Panc1 (cell line): Measurements from ENCODE around the gene SEC22C. TPM values are rescaled to one million over a fixed set of nuclear protein-coding genes. Genes with fewer than 3 reads are reported as not detected.

ENCODE experiments used
- ATAC-seq: fragments of 200-7000 bp; cut with Tn5 transposase; 2 replicates; pipeline ENCODE4 v1.9.1; 2020; ENCODE audit warnings: mild to moderate bottlenecking, moderate library complexity
- BruUV-seq: library from RNA; stranded (reverse); fragments of 400-500 nt; replicated peaks from 2 replicates; lab custom pipeline; 2021; lab: Mats Ljungman, UMichigan
- CTCF ChIA-PET: fragments of 300-600 bp; sonication (Branson Sonifier 250); formaldehyde crosslinking; loops from one replicate; lab custom pipeline; 2022; ENCODE audit warnings: antibody characterized with exemption; lab: Charles Lee
- POLR2A ChIA-PET: fragments of 300-600 bp; sonication (Branson Sonifier 250); formaldehyde crosslinking; loops from one replicate; lab custom pipeline; 2022; ENCODE audit warnings: antibody characterized with exemption; lab: Charles Lee
- DNase-seq: peaks from one replicate; pipeline ENCODE4 v3.0.0-alpha.2; 2010; ENCODE audit warnings: low read depth, low spot score
- H3K27ac ChIP-seq: 2 replicates; pipeline ENCODE4 v1.5.1; 2011; ENCODE audit warnings: mild to moderate bottlenecking, low read length, inconsistent platforms
- H3K27me3 ChIP-seq: fragments of 200-500 bp; sonication (Bioruptor generic); 2 replicates; pipeline ENCODE4 v1.6.0; 2014; ENCODE audit warnings: low read length, inconsistent platforms; ENCODE audit not compliant: control insufficient read depth, insufficient read depth
- H3K36me3 ChIP-seq: fragments of 200-500 bp; sonication (Bioruptor generic); 2 replicates; pipeline ENCODE4 v1.5.1; 2014; ENCODE audit warnings: inconsistent platforms, mild to moderate bottlenecking, low read length, moderate library complexity; ENCODE audit not compliant: control insufficient read depth, insufficient read depth
- H3K4me1 ChIP-seq: 2 replicates; pipeline ENCODE4 v1.5.1; 2011; ENCODE audit warnings: inconsistent platforms, mild to moderate bottlenecking, low read length, moderate library complexity; ENCODE audit not compliant: control insufficient read depth, insufficient read depth
- H3K4me3 ChIP-seq, 2 experiments: 2 replicates each; pipeline ENCODE4 v1.5.1; 2011 to 2012; ENCODE audit warnings: low read depth in 2 of 2, low read length in 2 of 2, mild to moderate bottlenecking in 2 of 2, inconsistent platforms in 1 of 2, moderate library complexity in 1 of 2
- H3K9me3 ChIP-seq: fragments of 200-500 bp; sonication (Bioruptor generic); 2 replicates; pipeline ENCODE4 v1.5.1; 2014; ENCODE audit warnings: low read depth, mild to moderate bottlenecking, inconsistent platforms, low read length, moderate library complexity; ENCODE audit not compliant: control insufficient read depth, insufficient read depth
- CTCF ChIP-seq: fragments of 450-650 bp; IDR thresholded peaks from 2 replicates; pipeline ENCODE4 v1.5.1; 2017; ENCODE audit warnings: mild to moderate bottlenecking
- POLR2AphosphoS5 ChIP-seq: IDR thresholded peaks from 2 replicates; pipeline ENCODE4 v1.6.1; 2012; ENCODE audit warnings: mild to moderate bottlenecking, low read depth, low read length, moderate library complexity
- REST ChIP-seq, 2 experiments: IDR thresholded peaks; 2 replicates each; pipeline ENCODE4 v1.6.1; 2011 to 2012; ENCODE audit warnings: low read depth in 2 of 2, control low read depth in 1 of 2, low read length in 1 of 2, mild to moderate bottlenecking in 1 of 2, moderate library complexity in 1 of 2; ENCODE audit not compliant: insufficient read depth in 1 of 2
- SIN3A ChIP-seq: IDR thresholded peaks from 2 replicates; pipeline ENCODE4 v1.6.1; 2012; ENCODE audit warnings: low read depth, mild to moderate bottlenecking, low read length, moderate library complexity, borderline replicate concordance; ENCODE audit not compliant: insufficient read depth
- TCF7L2 ChIP-seq: IDR thresholded peaks from 2 replicates; pipeline ENCODE4 v1.6.1; 2011; ENCODE audit warnings: mild to moderate bottlenecking, low read depth, low read length, inconsistent platforms
- in situ Hi-C: cut with HindIII; loops from 2 replicates; pipeline ENCODE4 v1.10.0; 2016; ENCODE audit warnings: low sequenced_read_pairs, low pct_unique_long_range_greater_than_20kb
- intact Hi-C: fragments of 100-400 bp; cut with micrococcal nuclease; formaldehyde crosslinking; loops from one replicate; pipeline ENCODE4 v1.10.0; 2022; ENCODE audit not compliant: unreplicated experiment
- total RNA-seq: library from RNA; stranded (reverse); gene quantifications from one replicate; pipeline ENCODE4 v1.2.1, GENCODE V29; 2021; ENCODE audit not compliant: unreplicated experiment

SEC22C gene
- total RNA-seq, 1 experiment from 2014 or later, result 45.9 TPM

DNA sequence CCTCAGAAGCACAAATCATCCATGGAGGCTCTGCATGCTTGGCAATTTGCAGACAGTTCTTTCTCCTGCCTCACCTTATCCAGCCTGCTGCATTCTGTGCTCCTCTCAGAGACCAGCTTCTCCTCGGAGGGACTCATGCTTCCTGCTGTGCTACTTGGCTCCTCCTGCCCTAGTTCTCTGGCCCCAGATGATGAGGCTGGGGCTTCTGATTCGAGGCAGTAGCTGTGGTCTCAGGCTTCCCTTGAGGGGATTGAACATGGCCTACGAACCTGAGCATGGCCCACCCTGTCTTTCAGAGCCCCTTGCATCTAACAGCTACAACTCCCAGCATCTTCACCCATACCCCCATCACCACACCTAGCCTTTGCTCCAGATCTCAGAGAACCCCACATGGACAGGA lies 72.7 kb downstream of the SEC22C start:
- TF ChIP-seq SIN3A, result no peak
- no peaks in the 10 kb centered on the region for H3K4me1 ChIP-seq
- ChIA-PET POLR2A (no interaction called here), CTCF (no interaction called here)
- in situ Hi-C loops, result no loop called here
- ATAC-seq (no peak), DNase-seq (no peak)
- no peaks in the 10 kb centered on the region for H3K9me3 ChIP-seq
- H3K36me3 ChIP-seq, result no peaks in the 10 kb centered on the region
- H3K4me3 ChIP-seq, result no peak overlapping the region
- H3K27ac ChIP-seq, result no peak overlapping the region
- intact Hi-C loops, result no loop called here
- no TSS peak for BruUV-seq
- no peaks in the 10 kb centered on the region for H3K27me3 ChIP-seq

- ChIA-PET CTCF (no interaction called here), POLR2A (no interaction called here)
- TF ChIP-seq SIN3A (no peak), CTCF (no peak), TCF7L2 (no peak), POLR2AphosphoS5 (no peak), REST (IDR thresholded peaks at IDR 0.05; ENCODE audit: insufficient read depth in 1 of 2, low read depth in 2 of 2, low read length in 1 of 2) (no peak)
- no peaks in the 10 kb centered on the region for H3K27me3 ChIP-seq
- no peaks in the 10 kb centered on the region for H3K9me3 ChIP-seq
- ATAC-seq (no peak), DNase-seq (no peak)
- intact Hi-C loops (no loop called here), in situ Hi-C loops (no loop called here)
- no peak overlapping the region for H3K27ac ChIP-seq
- no TSS peak for BruUV-seq
- H3K36me3 ChIP-seq, result no peaks in the 10 kb centered on the region
- no peak overlapping the region for H3K4me3 ChIP-seq
- H3K4me1 ChIP-seq, result no peaks in the 10 kb centered on the region
Measured at GRCh38 chr3:42508562-42508961, 73.2 kb downstream of the SEC22C start.

GRCh38 chr3:42507761-42508335 lies 73.9 kb downstream of the SEC22C start:
- in situ Hi-C loops, result no loop called here
- intact Hi-C loops, result no loop called here
- no peak for TF ChIP-seq POLR2AphosphoS5
- TF ChIP-seq SIN3A, result no peak
- TF ChIP-seq CTCF, result no peak
- TF ChIP-seq TCF7L2, result no peak
- no peak for TF ChIP-seq REST (IDR thresholded peaks at IDR 0.05; ENCODE audit: insufficient read depth in 1 of 2, low read depth in 2 of 2, low read length in 1 of 2)
- H3K9me3 ChIP-seq, result no peaks in the 10 kb centered on the region
- CTCF ChIA-PET, result no interaction called here
- POLR2A ChIA-PET, result no interaction called here
- ATAC-seq (no peak), DNase-seq (no peak)
- H3K27ac ChIP-seq, result no peak overlapping the region
- H3K36me3 ChIP-seq, result no peaks in the 10 kb centered on the region
- no TSS peak for BruUV-seq
- H3K4me1 ChIP-seq, result no peaks in the 10 kb centered on the region
- H3K27me3 ChIP-seq, result no peaks in the 10 kb centered on the region
- no peak overlapping the region for H3K4me3 ChIP-seq
